Hematopoietic multipotent progenitor cell treated with erythropoietin and hydrocortisone succinate and interleukin-3 and kit ligand, for 15 days (in vitro differentiated cells): ENCODE results near the gene LRRC37B.
"Not testable (repeated sequence)": the region's sequence is repeated elsewhere in the genome, so short reads cannot be mapped to it uniquely, and the experiment has no call there.

Experiments used
- DNase-seq: peaks from one replicate; pipeline ENCODE4 v3.0.0-alpha.2; 2015; ENCODE audit warnings: low spot score

Gene LRRC37B

DNA sequence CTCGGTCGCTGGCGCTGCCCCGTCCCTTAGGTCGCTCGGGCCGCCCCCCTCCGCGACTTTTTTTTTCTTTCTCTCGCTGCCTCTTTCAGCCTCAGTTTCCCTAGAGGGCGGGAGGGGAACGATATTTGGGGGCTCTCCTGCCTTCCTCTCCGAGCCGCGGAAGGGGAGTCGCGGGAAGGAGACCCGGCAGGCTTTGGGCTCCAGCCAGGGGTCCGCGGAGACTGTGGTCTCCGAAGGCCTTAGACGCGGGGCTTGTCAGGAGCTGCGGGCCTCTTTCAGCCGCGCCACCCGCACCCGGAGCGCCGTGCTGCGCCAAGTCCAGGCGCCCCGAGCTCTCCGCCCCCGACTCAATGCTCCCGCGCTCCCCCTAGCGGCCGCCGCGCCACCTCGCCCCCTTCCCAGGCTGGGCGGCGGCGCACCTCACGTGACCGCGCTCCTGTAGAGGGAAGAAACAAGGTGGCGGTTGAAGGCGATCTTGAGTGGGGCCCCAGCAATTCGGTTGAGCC lies at the start of gene LRRC37B:
TSS of gene LRRC37B (plus strand) at position 427 of the 506 bp plus-strand sequence. CDS start 14,010 bp downstream, outside the sequence.
- DNase-seq, result peak; percentile 86

GRCh38 chr17:31964131-31964530 lies 43.1 kb upstream of the LRRC37B start:
- not testable (repeated sequence) for DNase-seq

DNA sequence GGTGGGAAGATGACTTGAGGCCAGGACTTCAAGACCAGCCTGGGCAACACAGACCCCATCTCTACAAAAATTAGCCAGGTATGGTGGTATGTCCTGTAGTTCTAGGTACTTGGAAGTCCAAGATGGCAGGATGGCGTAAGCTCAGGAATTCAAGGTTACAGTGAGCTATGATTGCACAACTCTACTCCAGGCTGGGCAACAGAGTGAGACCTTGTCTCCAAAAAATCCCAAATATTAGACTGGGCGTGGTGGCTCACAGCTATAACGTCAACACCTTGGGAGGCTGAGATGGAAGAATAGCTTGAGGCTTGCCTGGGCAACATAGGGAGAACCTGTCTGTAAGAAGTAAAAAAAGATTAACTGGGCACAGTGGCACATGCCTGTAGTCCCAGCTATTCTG lies 39.5 kb upstream of the LRRC37B start:
- no peak for DNase-seq

DNA sequence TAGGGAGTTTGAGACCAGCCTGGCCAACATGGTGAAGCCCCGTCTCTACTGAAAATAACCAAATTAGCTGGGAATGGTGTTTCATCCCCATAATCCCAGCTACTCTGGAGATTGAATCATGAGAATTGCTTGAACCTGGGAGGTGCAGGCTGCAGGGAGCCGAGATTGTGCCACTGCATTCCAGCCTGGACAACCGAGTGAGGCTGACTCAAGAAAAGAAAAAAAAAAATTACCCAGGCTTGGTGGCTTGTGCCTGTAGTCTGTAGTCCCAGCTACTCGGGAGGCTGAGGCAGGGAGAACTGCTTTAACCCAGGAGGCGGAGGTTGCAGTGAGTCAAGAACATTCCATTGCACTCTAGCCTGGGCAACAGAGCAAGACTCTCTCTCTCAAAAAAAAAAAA lies 36.8 kb upstream of the LRRC37B start:
- DNase-seq, result not testable (repeated sequence)

GRCh38 chr17:31974269-31975071 lies 32.7 kb upstream of the LRRC37B start:
- DNase-seq, result not testable (repeated sequence)

DNA sequence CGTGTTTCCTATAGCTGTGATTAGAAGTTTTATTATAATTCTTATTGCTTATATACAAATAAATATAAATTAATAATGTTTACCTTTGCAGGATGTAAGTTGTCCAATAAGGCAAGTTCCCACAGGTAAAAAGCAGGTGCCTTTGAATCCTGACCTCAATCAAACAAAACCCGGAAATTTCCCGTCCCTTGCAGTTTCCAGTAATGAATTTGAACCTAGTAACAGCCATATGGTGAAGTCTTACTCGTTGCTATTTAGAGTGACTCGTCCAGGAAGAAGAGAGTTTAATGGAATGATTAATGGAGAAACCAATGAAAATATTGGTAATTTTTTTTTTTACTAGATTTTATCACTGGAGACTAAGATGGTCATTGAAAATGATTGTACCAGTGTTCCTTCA lies 31.8 kb upstream of the LRRC37B start:
- not testable (repeated sequence) for DNase-seq

GRCh38 chr17:31991821-31992220 lies 15.4 kb upstream of the LRRC37B start:
- DNase-seq, result not testable (repeated sequence)

- DNase-seq, result no peak
These were observed 10.2 kb upstream of the LRRC37B start for GRCh38 chr17:31997005-31997404.

- DNase-seq, result peak; percentile 43
These were observed 498 bp downstream of the LRRC37B start for GRCh38 chr17:32007463-32008298.

- no peak for DNase-seq
These were observed 2.0 kb downstream of the LRRC37B start for GRCh38 chr17:32009262-32009542.

- no peak for DNase-seq
These were observed 2.9 kb downstream of the LRRC37B start for GRCh38 chr17:32010114-32010513.

- no peak for DNase-seq
These were observed 8.2 kb downstream of the LRRC37B start for GRCh38 chr17:32015245-32016013.

- DNase-seq, result no peak
These were observed 9.0 kb downstream of the LRRC37B start for GRCh38 chr17:32016231-32016630.

DNA sequence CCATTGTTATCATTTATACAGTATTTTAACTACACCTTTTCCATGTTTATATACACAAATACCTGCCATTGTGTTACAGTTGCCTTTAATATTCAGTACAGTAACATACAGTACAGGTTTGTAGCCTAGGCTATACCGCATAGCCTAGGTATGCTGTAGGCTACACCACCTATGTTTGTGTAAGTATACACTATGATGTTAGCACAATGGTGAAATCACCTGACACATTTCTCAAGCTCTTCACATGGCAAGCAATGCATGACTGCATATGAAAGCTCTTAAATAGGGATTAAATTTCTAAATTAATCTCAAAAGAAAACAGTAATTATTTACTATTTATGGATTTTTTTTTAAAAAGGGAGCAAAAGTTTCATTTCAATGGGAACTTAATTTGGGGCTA lies 12.0 kb downstream of the LRRC37B start:
- no peak for DNase-seq

DNA sequence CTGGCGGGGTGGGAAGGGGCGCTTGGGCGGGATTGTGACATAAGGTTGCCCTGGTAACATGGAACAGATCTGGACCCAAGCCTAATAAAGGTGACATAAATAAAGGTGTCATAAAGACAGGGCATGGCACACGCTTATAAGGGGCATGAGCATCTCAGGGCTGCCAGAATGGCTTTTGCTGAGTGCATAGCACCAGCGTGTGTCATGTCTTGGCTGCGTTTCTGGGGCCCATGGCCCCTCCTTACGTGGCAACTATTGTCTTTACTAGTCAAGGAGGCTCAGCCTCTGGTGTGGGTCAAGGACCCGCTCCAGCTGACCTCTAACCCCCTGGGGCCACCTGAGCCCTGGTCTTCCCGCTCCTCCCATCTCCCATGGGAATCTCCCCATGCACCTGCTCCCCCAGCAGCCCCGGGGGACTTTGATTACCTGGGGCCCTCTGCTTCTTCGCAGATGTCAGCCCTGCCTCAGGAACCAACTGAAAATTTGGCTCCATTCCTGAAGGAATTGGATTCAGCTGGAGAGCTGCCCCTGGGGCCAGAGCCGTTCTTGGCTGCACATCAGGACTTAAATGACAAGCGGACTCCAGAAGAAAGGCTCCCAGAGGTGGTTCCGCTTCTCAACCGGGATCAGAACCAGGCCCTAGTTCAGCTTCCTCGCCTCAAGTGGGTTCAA lies 13.9 kb downstream of the LRRC37B start:
- no peak for DNase-seq

- DNase-seq, result no peak
These were observed 14.4 kb downstream of the LRRC37B start for GRCh38 chr17:32021615-32021955.

GRCh38 chr17:32022554-32022953 lies 15.4 kb downstream of the LRRC37B start:
- DNase-seq, result not testable (repeated sequence)

GRCh38 chr17:32027271-32027670 lies 20.1 kb downstream of the LRRC37B start:
- DNase-seq, result not testable (repeated sequence)

- DNase-seq, result no peak
These were observed 26.0 kb downstream of the LRRC37B start for GRCh38 chr17:32033223-32033622.

DNA sequence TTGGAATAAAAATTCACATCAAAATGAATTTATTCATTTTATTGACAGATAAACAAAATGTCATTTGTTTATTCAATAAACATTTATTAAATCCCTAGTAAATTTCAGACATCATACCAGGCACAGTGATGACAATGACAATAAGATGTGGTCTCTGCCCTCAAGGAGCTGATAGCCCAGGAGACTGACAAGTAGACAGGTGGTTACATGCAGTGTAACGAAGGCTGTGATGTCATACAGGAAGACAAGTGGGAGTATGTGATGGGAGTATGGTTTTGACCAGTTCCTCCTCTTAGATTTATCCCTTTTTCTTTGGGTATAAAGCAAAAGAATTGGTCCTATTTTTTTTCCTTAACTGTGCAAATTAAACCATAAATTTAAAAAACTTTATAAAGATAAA lies 26.6 kb downstream of the LRRC37B start:
- not testable (repeated sequence) for DNase-seq

- DNase-seq, result not testable (repeated sequence)
These were observed 33.1 kb downstream of the LRRC37B start for GRCh38 chr17:32040246-32040645.
